HG03571 (cell line): ENCODE data around the gene MVP.
A peak's percentile ranks its signal among the peaks of the same experiment; 100 is the strongest.

ENCODE experiments used
- ATAC-seq: cut with Tn5 transposase; IDR thresholded peaks from one replicate; pipeline ENCODE4 v1.9.1; 2021; ENCODE audit not compliant: unreplicated experiment

MVP gene

GRCh38 chr16:29804455-29805231, 15.6 kb upstream of the MVP start:
- ATAC-seq: no peak

DNA sequence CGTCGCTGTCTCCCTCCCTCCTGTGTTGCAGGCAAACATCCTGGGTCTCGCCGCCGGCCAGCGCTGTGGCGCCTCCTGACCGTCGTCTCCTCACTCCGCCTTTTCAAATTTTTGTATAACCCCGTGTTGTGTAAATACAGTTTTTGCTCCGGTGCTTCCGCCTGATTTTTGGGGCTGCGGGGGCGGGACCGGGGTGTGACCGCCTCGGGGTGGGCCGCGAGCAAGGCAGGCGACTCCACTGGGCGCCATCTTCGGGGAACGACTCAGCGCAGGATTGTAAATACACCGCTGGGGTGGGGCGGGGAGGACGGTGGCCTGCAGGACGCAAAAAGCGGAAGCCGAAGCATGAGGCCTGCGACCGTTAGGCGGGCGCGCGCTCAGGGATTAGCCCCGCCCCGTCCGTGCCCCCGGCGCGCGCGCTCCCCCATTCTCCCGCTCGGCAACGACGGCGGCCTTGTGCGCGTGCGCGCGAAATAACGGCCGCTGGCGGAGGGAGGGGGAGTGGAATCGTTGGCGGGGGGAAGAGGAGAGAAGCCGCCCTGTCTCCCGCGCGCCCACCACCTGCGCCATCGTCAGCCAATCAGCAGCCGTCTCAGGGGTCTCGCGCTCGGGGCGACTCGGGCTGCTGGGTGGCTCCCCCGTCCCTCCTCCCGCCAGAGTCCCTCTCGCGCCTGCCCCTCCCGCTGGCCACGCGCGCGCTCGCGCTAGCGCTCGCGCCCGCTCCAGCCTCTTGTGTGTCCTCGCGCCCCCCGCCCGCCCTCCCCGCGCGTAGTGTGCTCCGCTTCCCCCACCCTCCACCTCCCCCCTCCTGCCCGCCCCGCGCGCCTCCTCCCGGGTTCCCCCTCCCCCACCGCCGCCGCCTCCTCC, 14.8 kb upstream of the MVP start:
- ATAC-seq: peak; percentile 46

DNA sequence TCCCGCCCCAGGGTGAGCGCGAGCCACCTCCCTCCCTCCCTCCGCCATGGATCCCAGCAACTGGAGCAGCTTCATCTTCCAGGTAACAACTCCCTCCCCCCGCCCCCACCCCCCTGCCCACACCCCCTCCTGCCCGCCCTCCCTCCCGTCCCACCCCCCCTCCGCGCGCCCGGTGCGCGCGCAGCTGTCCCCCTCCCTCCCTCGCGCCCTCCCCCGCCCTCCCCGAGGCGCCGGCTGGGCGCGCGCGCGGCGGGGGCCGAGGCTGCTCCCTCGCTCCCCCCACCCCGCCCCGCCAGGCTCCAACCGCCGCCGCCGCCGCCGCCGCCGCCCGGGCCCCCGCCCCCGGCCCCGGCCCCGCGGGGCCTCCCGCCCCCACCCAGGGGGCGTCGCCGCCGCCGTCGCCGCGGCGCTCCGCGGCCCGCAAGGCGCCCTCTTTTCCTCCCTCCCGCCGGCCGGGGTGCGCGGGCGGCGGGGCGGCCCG, 14.1 kb upstream of the MVP start, which contains the start of gene MAZ:
TSS of gene MAZ (plus strand) at position 431 of the 481 bp plus-strand sequence. CDS start 173 bp downstream, outside the sequence.
- no peak for ATAC-seq

- ATAC-seq: no peak
Measured at GRCh38 chr16:29806641-29807425, 13.4 kb upstream of the MVP start.

- no peak for ATAC-seq
Measured at GRCh38 chr16:29807426-29808218, 12.6 kb upstream of the MVP start.

DNA sequence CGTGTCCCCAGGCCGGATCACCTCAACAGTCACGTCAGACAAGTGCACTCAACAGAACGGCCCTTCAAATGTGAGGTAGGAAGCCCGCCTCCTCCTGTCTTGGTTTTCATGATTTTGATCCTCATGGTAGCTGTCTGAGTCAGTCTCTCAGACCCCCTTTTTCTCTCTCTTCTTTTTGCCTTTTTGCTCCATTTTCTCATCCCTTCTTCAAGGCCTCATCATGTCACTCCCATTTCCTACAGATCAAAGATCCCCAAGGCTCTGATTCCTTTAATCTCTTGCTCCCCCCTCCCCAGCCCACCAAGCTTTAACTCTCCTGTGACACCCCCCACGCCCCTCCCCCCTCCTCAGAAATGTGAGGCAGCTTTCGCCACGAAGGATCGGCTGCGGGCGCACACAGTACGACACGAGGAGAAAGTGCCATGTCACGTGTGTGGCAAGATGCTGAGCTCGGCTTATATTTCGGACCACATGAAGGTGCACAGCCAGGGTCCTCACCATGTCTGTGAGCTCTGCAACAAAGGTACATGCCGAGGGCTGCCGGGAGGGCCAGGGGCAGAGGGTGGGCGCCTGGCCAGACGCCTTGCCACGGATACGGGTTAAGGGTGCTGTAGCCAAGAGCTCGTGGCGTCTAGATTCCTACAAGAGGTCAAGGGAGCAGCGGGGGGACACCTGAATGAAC, 11.9 kb upstream of the MVP start:
- ATAC-seq: no peak

DNA sequence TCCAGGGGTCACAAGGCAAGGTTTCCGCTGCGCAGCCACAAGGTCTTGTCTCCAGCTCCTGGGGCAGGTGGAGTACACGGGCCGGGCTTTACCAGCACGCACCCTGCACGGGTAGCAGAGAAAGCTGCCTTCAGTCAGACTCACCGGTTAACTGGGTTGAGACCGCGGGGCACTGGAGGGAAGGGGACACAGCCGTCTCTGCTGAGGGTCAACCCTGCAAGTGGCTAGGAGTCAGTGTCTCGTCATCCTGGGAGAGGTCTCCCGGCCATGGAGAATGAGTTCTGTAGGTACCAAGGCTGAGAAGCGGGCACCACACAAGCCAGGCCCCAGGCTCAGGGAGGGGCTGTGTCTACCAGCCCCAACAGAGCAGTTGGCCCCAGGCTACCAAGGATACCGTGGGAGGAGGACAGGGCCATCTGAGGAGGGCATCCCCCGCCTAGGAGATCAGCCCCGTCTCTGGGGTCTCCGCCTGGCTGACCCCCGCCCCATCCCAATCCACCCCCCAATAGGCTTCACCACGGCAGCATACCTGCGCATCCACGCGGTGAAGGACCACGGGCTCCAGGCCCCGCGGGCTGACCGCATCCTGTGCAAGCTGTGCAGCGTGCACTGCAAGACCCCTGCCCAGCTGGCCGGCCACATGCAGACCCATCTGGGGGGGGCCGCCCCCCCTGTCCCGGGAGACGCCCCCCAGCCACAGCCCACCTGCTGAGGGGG, 11.1 kb upstream of the MVP start:
- no peak for ATAC-seq

- ATAC-seq: no peak
Measured at GRCh38 chr16:29809850-29810698, 10.2 kb upstream of the MVP start.

GRCh38 chr16:29810699-29811169, 9.5 kb upstream of the MVP start:
- ATAC-seq: no peak

- ATAC-seq: no peak
Measured at GRCh38 chr16:29811170-29811895, 8.9 kb upstream of the MVP start.

DNA sequence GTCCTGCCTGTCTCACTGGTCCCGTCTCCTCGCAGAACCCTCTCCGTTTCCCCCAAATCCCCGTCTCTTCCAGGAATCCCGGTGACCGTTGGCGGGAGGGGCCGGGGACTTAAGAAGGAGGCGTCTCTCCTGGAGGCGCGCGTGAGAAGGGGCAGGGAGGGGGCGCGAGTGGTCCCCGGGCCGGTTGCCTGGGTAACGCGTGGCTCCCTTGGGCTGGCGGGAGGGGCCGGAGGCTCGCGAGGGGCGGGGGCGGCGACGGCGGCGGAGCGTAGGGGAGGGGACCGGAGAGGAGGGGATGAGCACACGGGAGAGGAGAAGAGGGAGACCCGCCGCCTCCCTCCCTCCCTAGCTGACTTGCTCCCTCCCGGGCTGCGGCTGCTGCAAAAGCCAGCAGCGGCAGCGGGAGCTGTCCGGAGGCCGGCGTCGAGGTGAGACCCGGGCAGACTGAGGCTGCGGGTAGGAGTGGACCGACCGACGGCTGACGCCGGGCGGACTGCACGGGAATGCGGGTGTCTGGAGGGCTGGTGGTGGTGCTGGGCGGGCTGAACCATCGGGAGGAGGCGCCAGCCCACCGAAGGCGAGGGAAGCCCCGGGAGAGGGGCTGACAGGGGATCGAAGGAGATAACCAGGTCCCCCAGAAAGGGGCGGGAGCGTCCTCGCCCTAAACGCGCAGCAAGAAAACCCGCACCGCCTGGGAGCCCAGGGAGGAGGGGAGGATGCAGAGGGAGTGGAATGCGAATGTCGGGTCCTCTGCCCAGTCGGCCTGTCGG, 8.2 kb upstream of the MVP start, which contains the start of gene PRRT2:
TSS of gene PRRT2 (plus strand) at position 298 of the 770 bp plus-strand sequence. CDS start 862 bp downstream, outside the sequence.
- ATAC-seq: no peak

DNA sequence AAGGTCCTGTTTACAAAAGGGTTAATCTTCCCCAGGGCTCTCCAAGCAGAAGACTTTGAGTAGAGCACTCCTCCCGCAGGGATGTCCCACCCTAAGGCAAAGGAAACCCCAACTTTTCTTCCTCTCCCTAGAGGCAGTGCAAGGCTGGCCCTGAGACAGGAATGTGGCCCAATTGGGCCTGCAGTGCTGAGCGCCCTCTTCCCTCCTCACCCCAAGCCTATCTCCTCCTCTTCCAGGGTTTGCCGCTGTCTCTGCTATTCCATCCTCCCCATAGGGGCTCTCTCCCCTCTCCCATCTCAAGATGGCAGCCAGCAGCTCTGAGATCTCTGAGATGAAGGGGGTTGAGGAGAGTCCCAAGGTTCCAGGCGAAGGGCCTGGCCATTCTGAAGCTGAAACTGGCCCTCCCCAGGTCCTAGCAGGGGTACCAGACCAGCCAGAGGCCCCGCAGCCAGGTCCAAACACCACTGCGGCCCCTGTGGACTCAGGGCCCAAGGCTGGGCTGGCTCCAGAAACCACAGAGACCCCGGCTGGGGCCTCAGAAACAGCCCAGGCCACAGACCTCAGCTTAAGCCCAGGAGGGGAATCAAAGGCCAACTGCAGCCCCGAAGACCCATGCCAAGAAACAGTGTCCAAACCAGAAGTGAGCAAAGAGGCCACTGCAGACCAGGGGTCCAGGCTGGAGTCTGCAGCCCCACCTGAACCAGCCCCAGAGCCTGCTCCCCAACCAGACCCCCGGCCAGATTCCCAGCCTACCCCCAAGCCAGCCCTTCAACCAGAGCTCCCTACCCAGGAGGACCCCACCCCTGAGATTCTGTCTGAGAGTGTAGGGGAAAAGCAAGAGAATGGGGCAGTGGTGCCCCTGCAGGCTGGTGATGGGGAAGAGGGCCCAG, 7.3 kb upstream of the MVP start:
- no peak for ATAC-seq

DNA sequence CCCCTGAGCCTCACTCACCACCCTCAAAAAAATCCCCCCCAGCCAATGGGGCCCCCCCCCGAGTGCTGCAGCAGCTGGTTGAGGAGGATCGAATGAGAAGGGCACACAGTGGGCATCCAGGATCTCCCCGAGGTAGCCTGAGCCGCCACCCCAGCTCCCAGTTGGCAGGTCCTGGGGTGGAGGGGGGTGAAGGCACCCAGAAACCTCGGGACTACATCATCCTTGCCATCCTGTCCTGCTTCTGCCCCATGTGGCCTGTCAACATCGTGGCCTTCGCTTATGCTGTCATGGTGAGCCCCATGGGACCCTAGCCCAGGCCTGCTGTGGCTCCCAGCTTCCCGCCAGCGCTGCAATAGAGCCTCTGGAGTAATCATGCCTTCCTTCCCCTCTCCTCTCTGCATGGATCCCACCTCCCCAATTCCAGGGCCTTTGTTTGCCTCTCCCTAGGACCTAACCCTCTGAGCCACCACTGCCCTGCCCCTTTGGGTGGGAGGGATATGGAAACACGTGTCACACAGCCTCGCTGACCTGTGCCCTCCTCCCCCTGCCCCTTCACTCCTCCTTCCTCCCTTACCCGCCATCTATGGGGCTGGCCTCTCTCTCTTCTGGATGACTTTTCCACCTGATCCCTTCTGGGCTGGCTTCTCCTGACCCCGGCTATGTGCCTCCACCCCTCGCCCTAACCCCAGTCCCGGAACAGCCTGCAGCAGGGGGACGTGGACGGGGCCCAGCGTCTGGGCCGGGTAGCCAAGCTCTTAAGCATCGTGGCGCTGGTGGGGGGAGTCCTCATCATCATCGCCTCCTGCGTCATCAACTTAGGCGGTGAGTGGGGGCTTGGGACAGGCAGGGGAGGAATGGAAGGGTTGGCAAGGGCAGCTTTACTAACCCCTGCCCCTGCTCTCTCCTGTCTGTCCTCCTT, 6.4 kb upstream of the MVP start:
- ATAC-seq: no peak

GRCh38 chr16:29814592-29814991, 5.7 kb upstream of the MVP start:
- no peak for ATAC-seq
